Neural progenitor cell (in vitro differentiated cells): ENCODE results near the gene LGR6.

ENCODE experiments used
- CTCF ChIP-seq: fragments of 200-600 bp; sonication (generic); IDR thresholded peaks from 2 replicates; pipeline ENCODE4 v1.5.1; 2017; ENCODE audit warnings: antibody characterized with exemption, mild to moderate bottlenecking
- EZH2 ChIP-seq: fragments of 200-600 bp; sonication (generic); IDR thresholded peaks from 2 replicates; pipeline ENCODE4 v1.6.1; 2017; ENCODE audit warnings: antibody characterized with exemption, mild to moderate bottlenecking, moderate library complexity

DNA sequence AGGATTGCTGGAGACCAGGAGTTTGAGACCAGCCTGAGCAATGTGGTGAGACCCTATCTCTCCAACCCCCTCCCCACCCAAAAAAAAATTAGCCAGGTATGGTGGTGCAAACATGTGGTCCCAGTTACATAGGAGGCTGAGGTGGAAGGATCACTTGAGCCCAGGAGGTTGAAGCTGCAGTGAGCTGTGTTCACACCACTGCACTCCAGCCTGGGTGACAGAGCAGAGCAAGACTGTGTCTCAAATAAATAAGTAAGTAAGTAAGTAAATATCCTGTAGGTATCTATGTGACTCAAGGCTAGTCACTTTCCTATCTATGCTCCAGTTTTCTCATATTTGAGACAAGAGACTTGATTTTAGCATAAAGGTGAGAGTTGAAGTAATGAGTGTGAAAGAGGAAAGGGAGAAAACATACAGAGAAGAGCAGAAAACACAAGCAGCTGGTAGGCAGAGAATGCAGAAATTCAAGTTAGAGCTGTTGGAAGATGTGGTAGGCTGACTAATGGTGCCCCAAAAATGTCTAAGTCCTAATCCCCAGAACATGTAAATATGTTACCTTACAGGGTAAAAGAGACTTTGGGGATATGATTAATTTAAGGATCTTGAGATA is 162.4 kb downstream of the LGR6 start:
- TF ChIP-seq CTCF (no peak), EZH2 (no peak)
